Urothelium cell line (cell line): ENCODE results near the gene MUC22.
"Not testable (repeated sequence)": the region's sequence is repeated elsewhere in the genome, so short reads cannot be mapped to it uniquely, and the experiment has no call there.

Experiments
- DNase-seq: peaks from one replicate; pipeline ENCODE4 v3.0.0; 2011; ENCODE audit warnings: low spot score, mixed read lengths
- FAIRE-seq: peaks from 2 replicates; lab custom pipeline; 2011; peaks lifted over from hg19 to GRCh38; lab: Jason Lieb, UNC

Gene MUC22

DNA sequence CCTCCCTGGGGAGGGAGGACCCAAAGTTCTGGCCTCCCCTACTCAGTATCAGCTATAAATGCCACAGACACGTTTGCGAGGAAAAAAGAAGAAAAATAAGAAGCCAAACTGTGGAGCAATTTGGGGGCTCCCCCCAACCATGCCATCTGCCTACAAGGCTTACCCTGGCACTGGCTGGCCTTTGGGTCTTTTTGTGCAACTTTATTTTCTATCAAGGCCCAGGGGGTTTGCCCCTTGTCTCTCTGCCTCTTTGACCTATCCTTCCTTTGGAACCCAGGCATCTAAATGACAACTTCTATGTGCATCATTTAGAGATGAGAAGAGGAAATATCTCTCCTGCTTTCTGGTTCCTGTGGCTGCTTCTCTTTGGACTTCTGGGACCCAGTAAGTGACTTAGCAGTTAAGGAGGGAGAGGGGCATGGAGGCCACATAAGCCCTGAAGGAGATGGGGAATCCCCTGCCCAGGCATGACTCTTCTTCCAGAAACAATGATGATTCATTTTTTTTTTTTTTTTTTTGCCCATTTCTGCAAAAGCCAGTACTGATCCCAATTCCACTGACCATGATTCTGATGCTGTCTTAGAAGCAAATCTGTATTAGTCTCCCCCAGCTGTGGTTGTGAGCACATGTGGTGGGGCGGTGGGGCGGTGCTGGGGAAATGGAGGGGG, at the start of gene MUC22:
TSS of gene MUC22 (plus strand) at position 82 of the 668 bp plus-strand sequence. CDS start at position 315, 233 bp downstream.
- FAIRE-seq (no peak), DNase-seq (peak; percentile 36)

DNA sequence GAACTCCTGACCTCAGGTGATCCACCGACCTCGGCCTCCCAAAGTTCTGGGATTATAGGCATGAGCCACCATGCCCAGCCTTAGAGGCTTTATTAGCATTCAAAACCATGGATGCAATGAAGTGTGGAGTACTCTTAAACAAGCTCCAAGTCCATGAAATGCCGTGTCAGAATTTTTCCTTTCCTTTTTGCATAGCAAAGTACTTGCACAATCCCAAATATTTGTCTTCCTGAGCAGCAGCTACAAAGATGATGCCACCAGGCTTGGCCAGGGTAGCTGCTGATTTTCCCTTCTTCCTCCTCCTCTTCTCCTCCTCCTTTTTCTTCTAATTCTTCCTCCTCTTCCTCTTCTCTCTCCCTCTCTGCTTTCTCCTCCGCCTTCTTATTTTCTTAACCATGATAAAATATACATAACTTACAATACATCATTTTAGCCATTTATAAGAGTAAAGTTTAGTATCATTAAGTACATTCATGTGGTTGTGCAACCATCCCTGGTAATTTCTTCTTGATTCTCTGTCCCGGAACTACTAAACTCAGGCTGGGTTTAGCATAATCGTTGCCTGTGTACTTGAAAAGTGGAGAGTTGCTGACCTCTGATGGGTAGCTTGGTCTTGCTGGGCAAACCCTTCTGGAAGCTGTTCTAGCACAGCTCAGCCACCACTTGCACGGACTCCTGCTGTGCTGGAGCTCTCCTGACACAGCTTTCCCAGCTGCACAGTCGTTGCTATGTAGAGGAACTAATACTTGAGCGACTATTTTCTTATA, 49.2 kb upstream of the MUC22 start:
- FAIRE-seq: no peak
- no peak for DNase-seq

- FAIRE-seq: no peak
- no peak for DNase-seq
These were observed 47.6 kb upstream of the MUC22 start for GRCh38 chr6:30962716-30963115.

- DNase-seq (peak; percentile 54), FAIRE-seq (no peak)
These were observed 46.6 kb upstream of the MUC22 start for GRCh38 chr6:30963641-30964040.

DNA sequence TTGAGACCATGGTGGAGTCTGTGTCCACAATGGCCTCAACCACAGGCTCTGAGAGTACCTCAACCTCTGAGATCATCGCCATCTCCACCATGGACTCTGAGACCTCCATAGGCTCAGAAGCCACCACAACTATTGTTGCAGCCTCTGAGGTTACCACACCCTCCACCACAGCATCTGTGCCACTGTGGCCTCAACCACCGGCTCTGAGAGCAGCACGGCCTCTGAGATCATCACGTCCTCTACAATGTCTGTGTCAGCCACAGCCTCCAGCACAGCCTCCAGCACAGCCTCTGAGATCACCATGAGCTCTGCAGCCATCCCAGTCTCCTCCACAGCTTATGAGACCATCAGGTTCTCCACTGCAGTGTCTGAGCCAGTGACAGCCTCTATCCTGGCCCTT, 46.2 kb upstream of the MUC22 start:
- no peak for FAIRE-seq

DNA sequence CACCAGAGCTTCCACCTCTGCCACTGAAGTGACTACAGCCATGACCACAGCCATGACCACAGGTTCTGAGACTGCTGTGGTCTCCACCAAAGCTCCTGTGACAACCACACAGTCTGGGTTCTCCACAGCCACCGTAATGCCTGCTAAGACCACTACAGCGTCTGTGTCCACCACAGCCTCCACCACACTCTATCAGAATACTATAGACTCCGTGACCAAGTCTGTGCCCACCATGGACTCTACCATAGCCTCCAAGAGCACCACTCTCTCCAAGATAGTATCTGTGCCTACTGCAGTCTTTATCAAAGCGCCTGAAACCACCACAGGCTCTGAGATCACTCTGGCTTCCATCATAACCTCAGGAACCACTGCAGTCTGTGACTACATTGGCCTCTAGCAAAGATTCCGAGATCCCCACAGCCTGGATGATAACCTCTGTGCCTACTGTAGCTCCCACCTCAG, 45.1 kb upstream of the MUC22 start:
- no peak for FAIRE-seq
- no peak for DNase-seq

More for the DNA sequence above, 46.2 kb upstream of the MUC22 start:
- peak; percentile 36 for DNase-seq

DNA sequence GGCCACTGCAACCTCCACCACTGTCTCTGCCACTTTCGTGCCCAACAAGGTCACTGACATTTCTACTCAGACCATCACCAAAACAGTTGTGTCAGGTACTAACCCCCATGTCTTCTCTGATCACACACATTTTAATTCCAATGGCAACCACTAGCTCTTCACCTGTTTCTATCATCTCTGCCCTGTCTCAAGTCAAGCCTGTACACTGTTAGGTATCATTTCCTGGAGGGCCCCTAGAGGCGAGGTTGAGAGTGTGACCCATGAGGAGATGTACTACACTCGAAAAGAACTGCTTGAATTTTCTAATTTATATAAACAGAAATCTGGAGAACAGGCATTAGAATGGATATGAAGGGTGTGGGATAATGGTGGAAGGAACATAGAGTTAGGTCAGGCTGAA, 44.1 kb upstream of the MUC22 start:
- DNase-seq (no peak), FAIRE-seq (no peak)

DNA sequence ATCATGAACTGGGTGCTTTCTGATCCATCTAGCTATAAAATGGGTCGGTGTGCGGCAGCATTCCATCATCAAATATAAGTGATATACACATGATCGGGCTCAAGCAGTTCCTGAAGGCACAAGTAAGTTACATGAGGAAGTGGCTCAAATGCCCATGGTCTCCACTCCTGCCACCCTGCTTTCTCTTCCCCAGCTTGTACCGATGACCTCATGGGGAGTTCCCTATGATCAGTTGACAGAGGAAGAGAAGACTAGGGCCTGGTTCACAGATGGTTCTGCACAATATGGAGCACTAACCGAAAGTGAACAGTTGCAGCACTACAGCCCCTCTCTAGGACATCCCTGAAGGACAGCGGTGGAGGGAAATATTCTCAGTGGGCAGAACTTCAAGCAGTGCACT, 41.1 kb upstream of the MUC22 start:
- not testable (repeated sequence) for FAIRE-seq, DNase-seq

DNA sequence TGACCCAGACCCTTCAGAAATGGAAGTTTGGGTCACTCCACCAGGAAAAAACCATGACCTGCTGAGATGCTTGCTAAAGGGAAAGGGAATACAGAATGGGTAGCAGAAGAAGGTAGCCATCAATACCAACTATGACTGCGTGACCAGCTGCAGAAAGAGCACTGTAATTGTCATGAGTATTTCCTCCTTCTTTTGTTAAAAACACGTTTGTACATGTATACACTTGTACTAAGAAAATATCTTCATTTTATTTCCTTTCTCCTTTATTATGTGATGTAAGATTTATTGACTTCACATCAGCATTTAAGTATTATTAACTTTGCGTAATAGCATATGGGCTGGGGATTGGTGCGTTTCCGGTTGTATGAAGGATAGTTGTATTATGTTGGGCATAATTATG, 39.3 kb upstream of the MUC22 start:
- DNase-seq: no peak
- no peak for FAIRE-seq

DNA sequence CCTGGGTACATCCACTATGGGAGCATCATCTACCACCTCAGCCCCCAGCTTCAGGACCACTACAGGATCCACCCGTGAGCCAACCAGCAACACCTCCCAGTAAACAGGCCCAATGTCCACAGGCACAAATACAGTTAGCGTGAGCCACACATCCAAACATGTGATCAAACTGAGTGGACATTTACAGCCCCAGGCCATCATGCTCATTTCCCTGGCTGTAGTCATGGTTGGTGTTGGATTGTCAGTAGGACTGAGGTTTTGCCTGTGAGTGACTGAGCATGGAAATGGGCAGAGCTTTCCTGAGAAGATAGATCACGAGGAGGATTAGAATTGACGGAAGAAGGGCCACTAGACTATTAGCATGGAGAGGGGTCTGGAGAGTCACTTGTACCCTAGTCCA, 37.5 kb upstream of the MUC22 start:
- no peak for DNase-seq
- FAIRE-seq: no peak

DNA sequence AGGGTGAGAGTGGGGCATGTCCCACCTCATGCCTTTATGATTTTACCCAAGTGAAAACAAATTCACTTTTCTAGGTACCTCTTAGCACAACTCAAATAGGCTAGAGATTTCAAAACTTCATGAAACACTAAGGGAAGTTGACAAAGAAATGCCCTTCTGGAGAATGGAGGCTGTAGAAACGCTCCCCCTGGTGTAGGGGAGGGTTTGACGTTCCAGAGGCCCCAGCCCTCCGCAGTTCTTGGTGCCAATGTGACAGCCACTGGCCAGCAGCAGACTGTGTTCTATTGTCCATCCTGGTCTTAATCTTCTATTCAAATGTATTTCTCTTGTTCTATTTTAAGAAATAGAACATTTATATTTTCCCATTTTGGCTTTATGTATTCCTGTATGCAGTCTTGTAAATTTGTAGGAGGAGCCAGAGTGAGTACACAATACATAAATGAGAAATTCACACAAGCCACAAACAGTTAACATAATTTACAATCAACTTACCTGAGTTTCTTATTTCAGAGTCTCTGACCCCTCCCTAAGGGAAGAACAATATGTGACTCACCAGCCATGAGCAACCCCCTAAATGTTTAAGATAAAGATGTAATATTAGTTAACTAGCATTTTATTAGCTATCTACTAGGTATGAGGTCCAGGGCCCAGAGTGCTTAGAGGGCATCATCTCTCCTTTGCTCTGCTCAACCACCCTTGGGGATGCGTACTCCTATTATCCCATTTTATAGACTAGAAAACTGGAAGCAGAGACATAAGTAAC, 35.6 kb upstream of the MUC22 start:
- FAIRE-seq (no peak), DNase-seq (no peak)

GRCh38 chr6:30979141-30979540, 31.1 kb upstream of the MUC22 start:
- FAIRE-seq: no peak

GRCh38 chr6:30979690-30980089, 30.6 kb upstream of the MUC22 start:
- FAIRE-seq: no peak
- DNase-seq: no peak

More at GRCh38 chr6:30979141-30979540, 31.1 kb upstream of the MUC22 start:
- no peak for DNase-seq

DNA sequence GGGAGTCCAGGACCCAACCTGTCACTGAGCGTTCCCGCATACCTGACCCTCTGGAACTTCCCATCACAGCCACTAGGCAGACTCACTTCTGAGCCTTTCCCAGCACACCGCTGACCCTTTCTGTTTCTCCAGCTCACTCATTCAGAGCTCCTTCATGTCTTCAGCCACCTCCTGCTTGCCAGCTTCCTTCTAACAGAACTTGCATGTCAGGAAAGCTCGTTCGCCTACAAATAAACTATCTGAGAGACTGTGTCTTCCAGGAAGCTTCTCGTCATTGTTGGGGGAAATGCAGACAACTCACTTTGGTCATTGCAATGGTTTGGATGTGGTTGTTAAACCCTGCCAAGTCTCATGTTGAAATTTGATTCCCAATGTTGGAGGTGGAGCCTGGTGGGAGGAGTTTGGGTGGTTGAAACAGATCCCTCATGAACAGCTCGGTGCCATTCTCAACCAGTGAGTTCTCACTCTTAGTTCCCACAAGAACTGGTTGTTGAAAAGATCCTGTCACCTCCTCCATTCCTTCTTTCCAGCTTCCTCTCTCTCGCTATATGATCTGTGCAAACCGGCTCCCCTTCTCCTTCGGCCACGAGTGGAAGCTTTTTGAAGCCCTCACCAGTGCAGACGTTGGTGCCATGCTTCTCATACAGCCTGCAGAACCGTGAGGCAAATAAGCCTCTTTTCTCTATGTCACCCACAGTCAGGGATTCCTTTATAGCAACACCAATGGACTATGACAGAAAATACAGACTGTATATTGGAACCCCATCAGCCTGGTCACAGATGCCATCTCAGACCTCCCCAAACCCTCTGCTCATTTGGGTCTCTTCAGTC, 28.1 kb upstream of the MUC22 start:
- no peak for FAIRE-seq
- DNase-seq: peak; percentile 52

GRCh38 chr6:30983439-30983838, 26.8 kb upstream of the MUC22 start, which contains the start of gene MUC21:
Gene MUC21, plus strand, starts transcription at chr6:30983718. Its CDS starts 241 bp downstream, at chr6:30983959.
- FAIRE-seq: no peak
- no peak for DNase-seq

DNA sequence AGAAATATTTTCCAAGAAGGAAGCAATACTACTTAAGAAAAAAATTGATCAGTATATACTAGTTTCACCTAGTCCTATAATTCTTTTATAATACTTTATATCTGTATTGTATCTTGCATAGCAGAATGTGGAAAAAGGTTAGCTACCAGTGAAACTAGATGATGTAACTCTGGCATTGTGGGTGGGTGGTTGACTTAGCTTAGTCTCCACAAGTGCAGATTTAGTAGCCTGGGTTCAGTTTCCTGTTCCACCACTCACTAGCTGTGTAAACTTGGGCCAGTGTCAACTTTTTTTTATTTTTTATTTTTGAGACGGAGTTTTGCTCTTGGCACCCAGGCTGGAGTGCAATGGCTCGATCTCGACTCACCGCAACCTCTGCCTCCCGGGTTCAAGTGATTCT, 24.8 kb upstream of the MUC22 start:
- no peak for DNase-seq
- FAIRE-seq: no peak

DNA sequence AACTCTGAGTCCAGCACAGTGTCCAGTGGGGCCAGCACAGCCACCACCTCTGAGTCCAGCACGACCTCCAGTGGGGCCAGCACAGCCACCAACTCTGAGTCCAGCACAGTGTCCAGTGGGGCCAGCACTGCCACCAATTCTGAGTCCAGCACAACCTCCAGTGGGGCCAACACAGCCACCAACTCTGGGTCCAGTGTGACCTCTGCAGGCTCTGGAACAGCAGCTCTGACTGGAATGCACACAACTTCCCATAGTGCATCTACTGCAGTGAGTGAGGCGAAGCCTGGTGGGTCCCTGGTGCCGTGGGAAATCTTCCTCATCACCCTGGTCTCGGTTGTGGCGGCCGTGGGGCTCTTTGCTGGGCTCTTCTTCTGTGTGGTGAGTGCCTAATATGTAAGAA, 23.0 kb upstream of the MUC22 start:
- FAIRE-seq (no peak), DNase-seq (no peak)

DNA sequence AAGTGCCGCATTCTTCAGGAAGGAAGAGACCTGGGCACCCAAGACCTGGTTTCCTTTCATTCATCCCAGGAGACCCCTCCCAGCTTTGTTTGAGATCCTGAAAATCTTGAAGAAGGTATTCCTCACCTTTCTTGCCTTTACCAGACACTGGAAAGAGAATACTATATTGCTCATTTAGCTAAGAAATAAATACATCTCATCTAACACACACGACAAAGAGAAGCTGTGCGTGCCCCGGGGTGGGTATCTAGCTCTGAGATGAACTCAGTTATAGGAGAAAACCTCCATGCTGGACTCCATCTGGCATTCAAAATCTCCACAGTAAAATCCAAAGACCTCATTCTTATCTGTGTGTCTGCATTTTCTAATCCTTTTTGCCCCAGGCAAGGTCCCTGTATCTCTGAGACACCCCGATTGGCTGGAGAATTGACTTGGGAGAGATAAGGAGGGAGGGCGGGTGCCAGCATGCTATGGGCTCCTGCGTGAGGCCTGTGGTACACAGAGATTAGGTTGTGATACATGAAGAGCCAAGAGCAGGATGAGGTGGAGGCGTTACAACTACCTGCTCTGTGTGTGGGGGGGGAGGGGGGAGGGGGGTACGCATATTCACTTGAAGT, 22.0 kb upstream of the MUC22 start:
- DNase-seq: no peak
- FAIRE-seq: no peak

DNA sequence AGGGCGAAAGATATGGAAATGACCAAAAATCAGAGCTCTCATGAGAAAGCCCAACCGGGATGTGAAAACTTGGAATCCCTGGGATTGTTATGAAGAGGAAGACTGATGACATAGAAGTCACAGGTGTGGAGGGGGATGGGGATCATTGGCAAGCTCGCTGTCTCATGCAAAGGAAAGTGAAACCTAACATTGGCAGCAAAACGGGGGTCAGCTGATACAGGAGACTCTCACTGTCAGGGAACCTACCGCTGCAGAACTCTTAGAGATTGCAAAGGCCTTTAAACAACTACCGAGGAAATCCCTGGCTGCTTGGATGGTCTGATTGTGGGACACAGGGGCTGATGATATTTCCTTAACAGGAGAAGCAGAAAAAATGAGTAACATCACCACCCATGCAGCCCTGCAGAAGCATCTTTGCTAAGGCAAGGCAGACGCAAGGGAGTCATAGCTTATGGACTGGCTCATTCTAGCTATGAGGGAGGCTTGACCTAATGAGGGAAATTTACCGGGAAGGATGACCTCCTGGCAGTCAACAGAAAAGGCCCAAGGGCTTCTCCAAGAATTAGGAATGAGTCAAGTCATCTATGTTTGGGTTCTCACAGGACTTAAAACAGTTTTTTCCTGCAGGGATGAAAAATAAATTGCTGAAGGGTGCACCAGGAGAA, 19.7 kb upstream of the MUC22 start:
- FAIRE-seq (no peak), DNase-seq (no peak)

- FAIRE-seq (no peak), DNase-seq (no peak)
These were observed 18.4 kb upstream of the MUC22 start for GRCh38 chr6:30991891-30992290.
